GM18517 (cell line): ENCODE data around the gene MFSD2A.
"Not testable (repeated sequence)": the region's sequence is repeated elsewhere in the genome, so short reads cannot be mapped to it uniquely, and the experiment has no call there.

Source experiments
- ATAC-seq: cut with Tn5 transposase; IDR thresholded peaks from one replicate; pipeline ENCODE4 v1.9.1; 2021; ENCODE audit warnings: mild to moderate bottlenecking, moderate library complexity; ENCODE audit not compliant: unreplicated experiment

The MFSD2A gene

GRCh38 chr1:39954870-39955546, at the start of gene MFSD2A:
TSS of gene MFSD2A (plus strand) at chr1:39955145. CDS start at chr1:39955293, 148 bp downstream.
- ATAC-seq: no peak

DNA sequence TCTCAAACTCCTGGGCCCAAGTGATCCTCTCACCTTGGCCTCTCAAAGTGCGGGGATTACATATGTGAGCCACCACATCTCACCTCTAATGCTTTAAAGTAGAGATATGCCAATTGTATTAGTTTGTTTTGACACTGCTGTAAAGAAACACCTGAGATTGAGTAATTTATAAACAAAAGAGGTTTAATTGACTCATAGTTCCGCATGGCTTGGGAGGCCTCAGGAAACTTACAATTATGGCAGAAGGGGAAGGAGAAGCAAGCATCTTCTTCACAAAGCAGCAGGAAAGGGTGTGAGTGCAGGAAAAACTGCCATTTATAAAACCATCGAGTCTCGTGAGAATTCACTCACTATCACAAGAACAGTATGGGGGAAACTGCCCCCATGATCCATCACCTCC, 49.8 kb upstream of the MFSD2A start:
- no peak for ATAC-seq

DNA sequence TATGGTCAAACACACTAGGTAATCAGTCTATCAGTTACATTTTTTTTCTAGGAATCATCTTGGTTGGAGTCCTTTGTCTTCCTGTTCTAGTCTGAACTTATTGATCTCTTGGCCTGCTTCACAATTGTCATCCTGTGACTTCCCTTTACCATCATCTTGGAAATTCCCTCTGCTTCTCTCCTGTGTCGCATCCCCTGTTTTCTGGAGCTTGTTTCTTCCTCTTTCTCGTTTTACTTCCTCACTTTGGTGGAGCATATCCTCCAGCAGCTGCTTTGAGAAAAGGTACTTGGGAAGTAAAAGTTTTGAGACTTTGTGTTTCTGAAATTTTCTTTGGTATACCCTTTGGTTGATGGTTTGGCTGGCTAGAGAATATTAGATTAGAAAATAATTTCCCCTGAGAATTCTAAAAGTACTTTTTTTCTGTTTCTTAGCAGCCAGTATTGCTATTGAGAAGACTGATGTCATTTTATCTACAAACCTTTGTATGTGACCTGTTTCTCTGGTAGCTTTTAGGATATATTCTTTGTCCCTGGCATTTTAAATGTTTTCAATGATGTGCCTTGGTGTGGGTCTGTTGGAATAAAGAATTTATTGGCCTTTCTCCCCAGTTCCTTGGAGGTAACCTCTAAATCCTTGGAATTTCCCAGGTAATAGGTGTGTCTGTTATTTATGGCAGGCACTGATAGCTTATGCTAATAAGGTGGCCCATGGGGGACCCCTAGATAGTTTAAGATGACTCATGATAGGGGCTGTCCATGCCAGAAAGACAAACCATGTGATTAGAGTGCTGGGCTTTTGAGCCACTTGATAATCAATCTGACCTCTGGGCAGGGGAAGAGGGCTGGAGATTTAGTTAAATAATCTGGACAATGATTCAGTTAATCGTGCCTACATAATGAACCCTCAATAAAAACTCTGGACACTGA, 47.2 kb upstream of the MFSD2A start:
- no peak for ATAC-seq

DNA sequence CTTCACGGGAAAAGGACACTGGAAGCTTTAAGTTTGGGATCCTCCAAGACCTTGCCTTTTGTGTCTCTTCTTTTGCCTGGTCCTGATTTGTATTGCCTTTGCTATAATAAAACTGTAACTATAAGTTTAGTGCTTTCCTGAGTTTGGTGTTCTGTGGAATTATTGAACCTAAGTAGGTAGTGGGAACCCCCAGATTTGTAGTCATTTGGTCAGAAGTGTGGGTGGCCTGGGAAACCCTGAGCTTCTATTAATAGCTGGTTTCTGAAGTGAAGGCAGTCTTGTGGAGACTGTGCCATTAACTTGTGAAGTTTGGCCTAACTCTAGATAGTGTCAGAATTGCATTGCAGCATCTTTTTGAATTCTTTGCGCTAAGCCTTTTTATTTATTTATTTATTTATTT, 46.4 kb upstream of the MFSD2A start:
- ATAC-seq: no peak

DNA sequence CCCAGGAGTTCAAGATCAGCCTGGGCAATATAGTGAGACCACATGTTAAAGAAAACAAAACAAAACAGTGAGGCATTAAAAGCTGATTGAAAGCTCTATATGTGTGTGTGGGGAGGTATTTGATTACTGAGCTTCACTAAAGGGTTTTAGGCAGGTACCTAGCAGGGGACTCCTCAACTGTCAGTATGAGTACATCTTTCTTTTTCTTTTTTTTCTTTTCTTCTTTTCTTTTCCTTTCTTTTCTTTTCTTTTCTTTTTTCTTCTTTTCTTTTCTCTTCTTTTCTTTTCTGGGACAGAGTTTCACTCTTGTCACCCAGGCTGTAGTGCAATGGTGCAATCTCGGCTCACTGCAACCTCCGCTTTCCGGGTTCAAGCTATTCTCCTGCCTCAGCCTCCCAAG, 44.7 kb upstream of the MFSD2A start:
- no peak for ATAC-seq

- ATAC-seq: not testable (repeated sequence)
Observed at GRCh38 chr1:39913136-39913535, 41.8 kb upstream of the MFSD2A start.

GRCh38 chr1:39915499-39916129, 39.3 kb upstream of the MFSD2A start:
- ATAC-seq: no peak

- no peak for ATAC-seq
Observed at GRCh38 chr1:39917825-39918224, 37.1 kb upstream of the MFSD2A start.

DNA sequence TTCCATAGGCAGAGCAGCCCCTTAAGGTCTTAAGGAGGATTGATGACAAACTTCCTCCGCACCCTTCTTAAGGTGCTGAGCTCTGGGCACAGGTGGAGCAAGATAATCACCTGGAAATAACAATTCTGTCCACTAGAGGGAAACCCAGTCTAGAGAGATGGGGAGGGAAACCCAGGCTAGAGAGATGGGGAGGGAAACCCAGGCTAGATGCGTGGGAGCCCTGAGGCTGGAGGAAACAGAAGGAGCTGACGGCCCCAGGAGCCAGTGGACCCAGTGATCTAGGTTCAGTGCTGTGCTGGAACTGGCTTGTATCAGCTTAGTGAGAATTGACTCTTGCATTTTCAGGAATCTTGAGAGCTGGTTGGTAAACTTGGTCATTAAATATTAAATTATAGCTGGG, 35.4 kb upstream of the MFSD2A start:
- ATAC-seq: no peak

GRCh38 chr1:39922251-39922688, 32.7 kb upstream of the MFSD2A start:
- ATAC-seq: no peak

DNA sequence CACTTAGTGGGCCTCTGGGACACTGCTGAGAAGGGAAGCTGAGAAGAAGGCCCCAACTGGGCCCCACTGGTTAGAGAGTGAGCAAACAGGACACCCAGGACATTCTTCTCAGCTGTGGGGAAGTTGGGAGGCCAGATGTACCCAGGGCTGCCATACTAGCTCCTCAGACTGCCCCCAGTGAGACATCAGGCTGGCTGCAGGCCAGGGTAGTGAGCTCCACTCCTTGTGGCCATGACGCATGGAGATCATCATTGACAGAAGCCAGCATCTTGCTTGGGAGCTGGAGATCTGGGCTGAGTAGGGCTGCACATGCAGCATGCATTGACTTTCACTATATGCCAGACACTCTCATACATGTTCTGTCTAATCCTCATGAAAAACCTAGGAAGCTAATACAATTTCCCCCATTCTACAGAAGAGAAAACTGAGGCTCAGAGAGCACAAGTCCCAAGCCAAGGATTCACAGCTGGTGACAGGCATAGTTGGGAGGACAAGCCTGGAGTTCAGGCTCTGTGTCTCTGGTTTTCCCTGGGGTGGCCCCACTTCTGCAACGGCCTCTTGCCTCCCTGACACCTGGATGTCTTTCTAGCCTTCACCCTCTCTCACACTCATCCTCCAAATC, 29.1 kb upstream of the MFSD2A start:
- no peak for ATAC-seq

DNA sequence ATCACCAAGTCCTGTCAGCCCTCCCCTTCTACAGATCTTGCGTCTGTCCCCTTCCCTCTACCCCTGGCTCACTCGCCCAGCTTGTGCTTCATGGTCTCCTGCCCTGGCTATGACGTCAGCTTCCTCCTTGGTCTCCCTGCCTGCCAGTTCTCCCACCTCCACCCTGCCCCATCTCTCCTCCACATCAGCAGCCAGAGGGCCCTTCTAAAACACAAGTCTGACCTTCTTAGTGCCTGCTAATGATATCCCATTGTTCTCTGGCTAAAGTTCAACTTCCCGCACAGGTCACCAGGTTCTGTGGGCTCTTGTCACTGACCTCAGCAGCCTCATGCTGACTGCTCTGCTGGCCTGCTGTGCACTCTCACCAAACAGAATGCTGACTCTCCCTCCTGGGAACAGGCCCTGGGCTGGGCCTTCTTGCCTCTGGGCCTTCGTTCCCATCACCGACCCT, 28.6 kb upstream of the MFSD2A start:
- no peak for ATAC-seq

- no peak for ATAC-seq
Observed at GRCh38 chr1:39926820-39927219, 28.1 kb upstream of the MFSD2A start.

DNA sequence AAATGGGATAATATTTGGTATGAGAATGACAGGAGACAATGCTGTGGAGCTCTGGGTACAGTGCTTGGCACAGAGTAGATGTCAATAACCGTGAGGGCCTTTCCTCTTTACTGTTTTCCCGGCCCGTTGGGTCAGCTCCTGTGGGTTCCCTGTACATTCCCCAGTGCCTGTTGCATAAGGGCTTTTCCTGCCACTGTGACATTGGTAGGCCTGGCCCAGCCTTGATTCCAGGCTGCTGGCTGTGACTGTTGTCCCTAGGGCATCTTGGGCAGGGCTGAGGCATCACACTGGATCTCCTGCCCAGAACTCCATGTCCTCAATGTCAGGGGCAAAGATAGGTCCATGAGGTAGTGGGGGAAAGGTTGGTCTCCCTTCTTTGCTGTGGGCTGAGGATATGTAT, 27.4 kb upstream of the MFSD2A start:
- ATAC-seq: no peak

- ATAC-seq: no peak
Observed at GRCh38 chr1:39928809-39929587, 25.9 kb upstream of the MFSD2A start.

DNA sequence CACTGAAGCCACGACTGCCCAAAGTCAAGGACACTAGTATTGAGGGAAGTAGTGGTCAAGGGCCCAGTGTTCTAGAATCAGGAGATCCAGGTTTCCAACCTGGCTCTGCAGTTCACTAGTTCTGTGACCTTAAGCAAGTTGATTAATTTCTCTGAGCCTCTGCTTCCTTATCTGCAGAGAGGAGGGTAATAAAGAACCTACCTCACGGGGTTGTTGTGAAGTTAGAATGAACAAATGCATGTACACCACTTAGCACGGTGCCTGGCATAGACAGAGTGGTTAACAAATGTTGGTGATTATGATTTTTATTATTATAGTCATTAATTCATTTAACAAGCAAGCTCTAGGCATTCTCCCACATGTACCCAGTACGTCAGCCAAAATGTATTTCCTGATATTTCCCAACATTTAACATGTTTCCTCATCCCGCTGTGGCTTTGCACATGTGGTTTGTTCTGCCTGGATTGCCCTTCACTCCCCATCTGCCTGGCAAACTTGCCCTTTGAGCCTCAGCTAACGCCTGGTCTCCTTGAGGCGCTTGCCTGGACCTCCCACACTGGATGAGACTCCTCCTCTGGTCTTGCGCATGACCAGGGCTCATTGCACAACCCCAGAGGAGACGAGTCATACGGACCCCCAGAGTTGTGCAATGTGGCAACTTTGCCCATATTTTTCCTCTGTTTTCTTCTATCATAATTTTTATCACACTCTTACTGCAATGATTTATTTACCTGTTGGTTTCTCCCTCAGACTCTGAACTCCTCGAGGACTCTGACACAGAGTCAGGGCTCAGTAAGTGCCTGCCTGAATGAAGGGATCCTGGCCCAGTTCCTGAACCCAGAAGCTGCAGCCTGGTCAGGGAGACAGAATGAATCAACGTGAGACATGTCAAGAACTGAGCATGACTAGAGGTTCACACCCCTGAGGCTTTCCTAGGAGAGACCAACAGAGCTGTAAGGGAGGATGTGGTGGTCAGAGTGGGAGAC, 20.7 kb upstream of the MFSD2A start:
- ATAC-seq: no peak

DNA sequence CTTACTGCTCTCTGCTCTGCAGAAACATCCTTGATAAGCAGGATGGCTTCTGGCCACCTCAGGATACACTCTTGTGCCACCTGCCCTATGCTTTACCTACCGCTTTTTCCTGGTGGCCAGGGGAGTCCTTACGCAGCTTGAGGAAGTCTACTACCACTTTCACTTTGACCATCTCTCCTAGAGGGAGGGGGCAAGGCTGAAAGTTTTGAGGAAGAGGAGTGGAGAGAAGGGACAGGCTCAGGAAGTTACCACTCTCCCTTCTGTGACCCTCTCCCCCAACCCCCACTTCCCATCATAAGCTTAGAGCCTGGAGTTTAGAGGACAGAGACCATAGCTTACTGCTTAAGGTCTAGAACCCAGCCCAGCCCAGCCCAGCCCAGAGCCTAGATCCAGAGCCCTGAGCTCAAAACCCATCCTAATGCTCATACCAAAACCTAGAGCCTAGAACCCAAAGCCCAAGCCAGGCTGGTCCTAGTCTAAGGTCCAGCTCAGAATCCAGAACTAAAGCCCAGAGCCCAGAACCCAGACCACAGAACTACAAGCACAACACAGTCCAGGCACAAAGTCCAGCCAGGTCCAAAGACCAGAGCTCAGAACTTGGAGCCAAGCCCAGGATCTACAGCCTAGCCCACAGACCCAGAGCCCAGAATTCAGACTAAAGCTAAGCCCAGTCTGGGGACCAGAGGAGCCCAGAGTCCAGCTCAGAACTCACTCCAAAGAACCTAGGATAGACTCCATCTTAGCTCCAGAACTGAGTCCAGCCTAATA, 18.0 kb upstream of the MFSD2A start:
- ATAC-seq: no peak

- ATAC-seq: no peak
Observed at GRCh38 chr1:39938856-39939255, 16.1 kb upstream of the MFSD2A start.
